Measurements from ENCODE around the gene DNAH14. TPM values are rescaled to one million over a fixed set of nuclear protein-coding genes. Genes with fewer than 3 reads are reported as not detected.

The DNAH14 gene
- total and polyA plus RNA-seq, 2 of the 8 experiments (the other 6 are each of a cell fraction or from before 2014, with no cell fraction given): 8.4 to 40.7 TPM

DNA sequence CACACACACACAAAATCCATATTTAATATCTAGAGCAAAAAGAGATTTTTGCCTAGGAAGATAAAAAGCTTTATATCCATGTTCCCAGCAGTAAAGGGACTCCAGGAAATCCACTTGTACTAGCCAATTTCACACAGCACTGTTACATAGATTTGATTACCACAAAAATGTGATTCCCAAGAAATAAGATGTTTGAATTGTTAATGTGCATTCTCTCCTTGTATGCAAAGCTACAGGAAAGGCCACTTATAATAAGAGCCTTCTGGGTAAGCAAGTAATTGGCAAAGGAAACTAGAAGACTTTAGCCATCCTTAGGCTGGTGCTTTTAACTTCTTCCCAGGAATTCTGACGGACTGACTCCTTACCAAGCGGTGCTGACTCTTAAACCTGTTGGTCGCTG lies 409.1 kb downstream of the DNAH14 start:
- no peaks in the 10 kb centered on the region for H3K4me1 ChIP-seq (replicated peaks in 1 of 4; ENCODE audit: control insufficient read depth in 3 of 4, insufficient read depth in 4 of 4, low read length in 3 of 4)
- no peak overlapping the region for H2BK120ac ChIP-seq (replicated peaks; ENCODE audit: low read depth, low read length)
- H2BK20ac ChIP-seq (ENCODE audit: low read length): no peak overlapping the region
- no peaks in the 10 kb centered on the region for H3K79me1 ChIP-seq (ENCODE audit: low read depth, low read length)
- no peak overlapping the region for H2BK12ac ChIP-seq (ENCODE audit: low read depth, low read length)
- peaks cover 0 to 3% of the 10 kb centered on the region in 2 experiments for H4K20me1 ChIP-seq (replicated peaks in 1 of 2; ENCODE audit: control insufficient read depth in 1 of 2, insufficient read depth in 2 of 2, low read length in 2 of 2)
- H2AK5ac ChIP-seq (ENCODE audit: low read depth, low read length): no peak overlapping the region
- no peak overlapping the region for H3K9ac ChIP-seq (replicated peaks in 1 of 4; ENCODE audit: extremely low read depth in 1 of 4, low read depth in 3 of 4, low read length in 3 of 4)
- no peak overlapping the region for H2BK5ac ChIP-seq (ENCODE audit: low read depth, low read length)
- no peaks in the 10 kb centered on the region for H3K36me3 ChIP-seq (ENCODE audit: control insufficient read depth in 2 of 4, insufficient read depth in 4 of 4, low read length in 3 of 4)
- no peak overlapping the region for H3K4me2 ChIP-seq (ENCODE audit: insufficient read depth in 1 of 2, low read depth in 2 of 2, low read length in 2 of 2)
- no peaks in the 10 kb centered on the region for H3K79me2 ChIP-seq (ENCODE audit: control insufficient read depth in 1 of 2, insufficient read depth in 2 of 2, low read length in 2 of 2)
- H3K18ac ChIP-seq (ENCODE audit: extremely low read depth, low read length): no peak overlapping the region
- no peak overlapping the region for H3K56ac ChIP-seq (replicated peaks; ENCODE audit: insufficient read length, low read depth, low read length)
- no peak overlapping the region for H3K4ac ChIP-seq (replicated peaks; ENCODE audit: insufficient read length, low read depth, low read length)
- CTCF ChIA-PET (ENCODE audit: partially characterized antibody): interaction anchor here (1.0 to 2.3 kb wide), 3 partner anchors 19 to 107 kb away, joined by 3 to 10 read pairs (median 3); no protein-coding TSS in a partner anchor
- peaks cover 0 to 4% of the 10 kb centered on the region in 2 experiments; a peak in 1 of 4 replicates for H3K9me3 ChIP-seq (ENCODE audit: insufficient read depth in 2 of 2, low read depth in 1 of 2, low read length in 1 of 2)
- FAIRE-seq (no peak), DNase-seq (ENCODE audit: low read depth in 1 of 2, low spot score in 2 of 2) (no peak)
- H3K27ac ChIP-seq (ENCODE audit: low read depth, low read length): no peak overlapping the region
- no peak overlapping the region for H4K8ac ChIP-seq (ENCODE audit: extremely low read depth, insufficient read depth, low read length)
- H2AFZ ChIP-seq (ENCODE audit: low read length): no peak overlapping the region
- no peak overlapping the region for H4K91ac ChIP-seq (replicated peaks; ENCODE audit: insufficient read length, low read length)
- H3K14ac ChIP-seq (ENCODE audit: insufficient read length): no peak overlapping the region
- POLR2A ChIA-PET (ENCODE audit: partially characterized antibody): no interaction called here
- H3K23me2 ChIP-seq (ENCODE audit: low read depth, low read length): no peaks in the 10 kb centered on the region
- H3K23ac ChIP-seq (ENCODE audit: insufficient read length): no peak overlapping the region
- H3K4me3 ChIP-seq (ENCODE audit: extremely low read depth in 1 of 4, insufficient read depth in 2 of 4, low read depth in 3 of 4, low read length in 4 of 4): no peak overlapping the region
- H3K27me3 ChIP-seq (replicated peaks in 1 of 4; ENCODE audit: control insufficient read depth in 3 of 4, extremely low read depth in 1 of 4, insufficient read depth in 3 of 4, low read length in 3 of 4): no peaks in the 10 kb centered on the region
- 88% methylated on average over 3 of the region's 3 CpGs; no CpG with 5 or more reads in 1 of the 2 experiments for WGBS, 2 experiments (ENCODE audit: extremely low coverage in 1 of 2, insufficient coverage in 1 of 2, insufficient read length in 1 of 2, insufficient replicate concordance in 2 of 2, low coverage in 1 of 2, low lambda C conversion rate in 2 of 2, missing lambda C conversion rate in 1 of 2)
- H2BK15ac ChIP-seq (ENCODE audit: low read length): no peak overlapping the region
- no peak overlapping the region for H4K5ac ChIP-seq (ENCODE audit: insufficient read length, low read depth, low read length)
- TF ChIP-seq BCL11A (IDR thresholded peaks at IDR 0.05; ENCODE audit: low read depth in 2 of 2, low read length in 2 of 2) (no peak), RXRA (IDR thresholded peaks at IDR 0.05; ENCODE audit: insufficient read depth, low read depth, low read length) (no peak), SRF (IDR thresholded peaks at IDR 0.05; ENCODE audit: low read depth, low read length) (no peak), EGR1 (IDR thresholded peaks at IDR 0.05; ENCODE audit: borderline replicate concordance, low read depth, low read length) (no peak)

Data from H1 (cell line).